GM23338 (cell line): ENCODE results near the gene GIMAP2.

Experiments used
- CREB1 ChIP-seq: fragments of 250-450 bp; sonication (Bioruptor Pico); IDR thresholded peaks from 2 replicates; pipeline ENCODE4 v1.5.0; 2020; ENCODE audit warnings: low read depth, mild to moderate bottlenecking, moderate library complexity
- CTCF ChIP-seq, 2 experiments: fragments of 200-600 bp in 1 of 2; sonication (generic) in 1 of 2; conservative IDR thresholded peaks; 2 replicates each; pipeline versions ENCODE4 v1.5.1 to v1.6.1; 2016 to 2017; ENCODE audit warnings: antibody characterized with exemption in 2 of 2, low read depth in 2 of 2, mild to moderate bottlenecking in 2 of 2, moderate library complexity in 1 of 2
- ETS1 ChIP-seq: IDR thresholded peaks from 2 replicates; pipeline ENCODE4 v1.6.1; 2016; ENCODE audit warnings: antibody characterized with exemption
- EZH2 ChIP-seq: fragments of 200-600 bp; sonication (generic); IDR thresholded peaks from one replicate; pipeline ENCODE4 v1.8.0; 2017; ENCODE audit warnings: antibody characterized with exemption, mild to moderate bottlenecking, low read depth; ENCODE audit not compliant: unreplicated experiment
- EZH2phosphoT487 ChIP-seq: fragments of 200-600 bp; sonication (generic); IDR thresholded peaks from one replicate; pipeline ENCODE4 v1.8.1; 2018; ENCODE audit warnings: antibody characterized with exemption; ENCODE audit not compliant: unreplicated experiment
- JUNB ChIP-seq: IDR thresholded peaks from one replicate; pipeline ENCODE4 v1.6.1; 2016; ENCODE audit warnings: antibody characterized with exemption; ENCODE audit not compliant: unreplicated experiment
- NANOG ChIP-seq: IDR thresholded peaks from 2 replicates; pipeline ENCODE4 v1.6.1; 2016; ENCODE audit warnings: antibody characterized with exemption, borderline replicate concordance
- POLR2AphosphoS5 ChIP-seq: IDR thresholded peaks from 2 replicates; pipeline ENCODE4 v1.6.1; 2016; ENCODE audit warnings: antibody characterized with exemption, low read depth
- REST ChIP-seq: IDR thresholded peaks from one replicate; pipeline ENCODE4 v1.6.1; 2018; ENCODE audit warnings: antibody characterized with exemption; ENCODE audit not compliant: unreplicated experiment
- STAT1 ChIP-seq: IDR thresholded peaks from one replicate; pipeline ENCODE4 v1.6.1; 2016; ENCODE audit warnings: antibody characterized with exemption; ENCODE audit not compliant: unreplicated experiment
- ZNF114 ChIP-seq: fragments of 250-450 bp; sonication (Bioruptor Pico); IDR thresholded peaks from 2 replicates; pipeline ENCODE4 v1.5.0; 2020; ENCODE audit warnings: mild to moderate bottlenecking, moderate library complexity
- ZNF331 ChIP-seq: fragments of 250-450 bp; sonication (Bioruptor Pico); IDR thresholded peaks from 2 replicates; pipeline ENCODE4 v1.5.0; 2020; ENCODE audit warnings: low read depth, mild to moderate bottlenecking, moderate library complexity

GRCh38 chr7:150736864-150737263 lies 51.4 kb downstream of the GIMAP2 start:
- TF ChIP-seq CTCF (conservative IDR thresholded peaks at IDR 0.05; ENCODE audit: low read depth in 2 of 2) (no peak), ETS1 (no peak), EZH2 (no peak), EZH2phosphoT487 (no peak), POLR2AphosphoS5 (no peak), CREB1 (CRISPR knock-in tag) (no peak), REST (no peak), ZNF114 (CRISPR knock-in tag) (no peak), STAT1 (no peak), ZNF331 (CRISPR knock-in tag) (no peak), JUNB (no peak), NANOG (no peak)
